Measurements from ENCODE around the gene HIC1. TPM values are rescaled to one million over a fixed set of nuclear protein-coding genes. Genes with fewer than 3 reads are reported as not detected.
A peak's percentile ranks its signal among the peaks of the same experiment; 100 is the strongest.

The HIC1 gene
- total RNA-seq, 4 donors from 2014 or later: 27.6 to 64.7 (median 50.0) TPM

GRCh38 chr17:2090804-2091534 lies 36.1 kb downstream of the HIC1 start:
- no peak overlapping the region for H3K4me3 ChIP-seq
- peak; percentile 59 to 75 for DNase-seq (ENCODE audit: low spot score in 2 of 2)

GRCh38 chr17:2092253-2092652 lies 37.4 kb downstream of the HIC1 start:
- Histone ChIP-seq H3K4me3 (no peak overlapping the region), H3K9me3 (no peaks in the 10 kb centered on the region), H3K4me1 (peaks cover 0 to 58% (median 36%) of the 10 kb centered on the region in 4 donors), H3K27ac (peak overlapping the region in 2 of 4 donors; percentile 18 to 66), H3K27me3 (no peaks in the 10 kb centered on the region), H3K36me3 (no peaks in the 10 kb centered on the region)
- TF ChIP-seq CTCF (IDR thresholded peaks at IDR 0.05) (no peak), EP300 (IDR thresholded peaks at IDR 0.05) (no peak), POLR2A (IDR thresholded peaks at IDR 0.05) (no peak)
- 74 to 86% methylated on average over 4 of the region's 4 CpGs for WGBS, 2 donors
- no peak for DNase-seq (ENCODE audit: low spot score in 2 of 2)

More at GRCh38 chr17:2090804-2091534, 36.1 kb downstream of the HIC1 start:
- Histone ChIP-seq H3K27me3 (no peaks in the 10 kb centered on the region), H3K9me3 (no peaks in the 10 kb centered on the region), H3K36me3 (no peaks in the 10 kb centered on the region), H3K4me1 (peaks cover 0 to 71% (median 47%) of the 10 kb centered on the region in 4 donors), H3K27ac (peak overlapping the region; percentile 57 to 87 (median 84))
- 25 to 31% methylated on average over 2 of the region's 2 CpGs for WGBS, 2 donors
- TF ChIP-seq POLR2A (IDR thresholded peaks at IDR 0.05): no peak
- peak in 1 of 2 donors; percentile 52 for TF ChIP-seq EP300 (IDR thresholded peaks at IDR 0.05)
- TF ChIP-seq CTCF (IDR thresholded peaks at IDR 0.05): peak in 3 of 5 experiments; percentile 15 to 51 (median 46)

- 77% methylated on average over 5 of the region's 5 CpGs for WGBS, 2 donors
- H3K27me3 ChIP-seq: no peaks in the 10 kb centered on the region
- H3K36me3 ChIP-seq: no peaks in the 10 kb centered on the region
These were observed 38.4 kb downstream of the HIC1 start for GRCh38 chr17:2093349-2093748.

GRCh38 chr17:2094891-2095535 lies 40.1 kb downstream of the HIC1 start:
- DNase-seq (ENCODE audit: low spot score in 2 of 2): no peak
- no peak for TF ChIP-seq POLR2A (IDR thresholded peaks at IDR 0.05)
- peak in 4 of 5 experiments; percentile 31 to 65 (median 37) for TF ChIP-seq CTCF (IDR thresholded peaks at IDR 0.05)
- TF ChIP-seq EP300 (IDR thresholded peaks at IDR 0.05): no peak
- 65% methylated on average over 11 to 12 of the region's 12 CpGs for WGBS, 2 donors

More at GRCh38 chr17:2093349-2093748, 38.4 kb downstream of the HIC1 start:
- H3K4me1 ChIP-seq: peaks cover 0 to 47% (median 25%) of the 10 kb centered on the region in 4 donors
- no peak for DNase-seq (ENCODE audit: low spot score in 2 of 2)
- no peak overlapping the region for H3K27ac ChIP-seq
- H3K4me3 ChIP-seq: no peak overlapping the region
- no peaks in the 10 kb centered on the region for H3K9me3 ChIP-seq
- TF ChIP-seq CTCF (IDR thresholded peaks at IDR 0.05) (no peak), POLR2A (IDR thresholded peaks at IDR 0.05) (no peak), EP300 (IDR thresholded peaks at IDR 0.05) (no peak)

GRCh38 chr17:2095536-2095910 lies 40.6 kb downstream of the HIC1 start:
- peak overlapping the region in 2 of 4 donors; percentile 34 to 49 for H3K27ac ChIP-seq
- H3K36me3 ChIP-seq: no peaks in the 10 kb centered on the region
- no peaks in the 10 kb centered on the region for H3K9me3 ChIP-seq
- H3K4me3 ChIP-seq: no peak overlapping the region
- no peaks in the 10 kb centered on the region for H3K27me3 ChIP-seq
- no peak for TF ChIP-seq CTCF (IDR thresholded peaks at IDR 0.05)
- peaks cover 0 to 27% (median 6%) of the 10 kb centered on the region in 4 donors for H3K4me1 ChIP-seq
- WGBS, 2 donors: 59 to 73% methylated on average over 10 of the region's 10 CpGs
- no peak for DNase-seq (ENCODE audit: low spot score in 2 of 2)

More at GRCh38 chr17:2094891-2095535, 40.1 kb downstream of the HIC1 start:
- H3K27ac ChIP-seq: peak overlapping the region in 2 of 4 donors; percentile 34 to 49
- no peaks in the 10 kb centered on the region for H3K36me3 ChIP-seq
- H3K4me1 ChIP-seq: peaks cover 0 to 32% (median 11%) of the 10 kb centered on the region in 4 donors
- no peaks in the 10 kb centered on the region for H3K27me3 ChIP-seq
- no peaks in the 10 kb centered on the region for H3K9me3 ChIP-seq
- no peak overlapping the region for H3K4me3 ChIP-seq
